Testis (tissue), 3 donors: Measurements from ENCODE around the gene SPIN1. TPM values are rescaled to one million over a fixed set of nuclear protein-coding genes. Genes with fewer than 3 reads are reported as not detected.

ENCODE experiments used
- DNase-seq: peaks from one replicate; pipeline ENCODE4 v3.0.0-alpha.2; 2019
- H3K27ac ChIP-seq, 2 donors: fragments of 200-600 bp; sonication (generic); one replicate each; pipeline ENCODE4 v1.5.1; 2019
- H3K27me3 ChIP-seq: fragments of 200-600 bp; sonication (generic); one replicate; pipeline ENCODE4 v1.5.1; 2019
- H3K36me3 ChIP-seq: fragments of 200-600 bp; sonication (generic); one replicate; pipeline ENCODE4 v1.5.1; 2017; ENCODE audit warnings: low read depth; ENCODE audit errors: missing control alignments
- H3K4me1 ChIP-seq: fragments of 200-600 bp; sonication (generic); one replicate; pipeline ENCODE4 v1.5.1; 2019
- H3K4me3 ChIP-seq, 2 donors: fragments of 200-600 bp; sonication (generic); one replicate each; pipeline ENCODE4 v1.5.1; 2017 to 2019
- H3K9me3 ChIP-seq: fragments of 200-600 bp; sonication (generic); one replicate; pipeline ENCODE4 v1.5.1; 2017
- CTCF ChIP-seq, 3 experiments: fragments of 450-650 bp in 2 of 3; fragments of 200-600 bp in 1 of 3; sonication (generic) in 1 of 3; IDR thresholded peaks; one replicate each; pipeline ENCODE4 v1.5.1; 2016 to 2019; ENCODE audit warnings: antibody characterized with exemption in 3 of 3, mild to moderate bottlenecking in 2 of 3, moderate library complexity in 1 of 3
- POLR2A ChIP-seq: fragments of 450-650 bp; IDR thresholded peaks from one replicate; pipeline ENCODE4 v1.6.1; 2017; ENCODE audit warnings: antibody characterized with exemption, mild to moderate bottlenecking, moderate library complexity
- WGBS, 2 donors: methylation state at CpG; one replicate each; pipeline ENCODE4 v1.1.5; 2018; 5-methylcytosine and 5-hydroxymethylcytosine counted together
- intact Hi-C: fragments of 100-400 bp; cut with DNase I; formaldehyde crosslinking; loops from one replicate; pipeline ENCODE4 v1.15.1; 2023; ENCODE audit warnings: low total_unique reads
- polyA plus RNA-seq: library from polyadenylated mRNA; stranded (reverse); fragments of 350-450 nt; fragmentation: Illumina TruSeq; extraction: RNeasy Lipid Tissue Mini Kit (QIAGEN cat#74804); gene quantifications from one replicate; pipeline ENCODE4 v1.2.3, GENCODE V29; 2014; ENCODE audit warnings: low read depth, low replicate concordance; ENCODE audit not compliant: insufficient read depth
- total RNA-seq, 2 donors: library from RNA; depleted of rRNA; stranded (reverse); fragments of >200 nt; gene quantifications; one replicate each; pipeline ENCODE4 v1.2.3, GENCODE V29; 2016

SPIN1 gene
- total and polyA plus RNA-seq, 3 donors from 2014 or later, result 93.7 to 139 (median 119) TPM

GRCh38 chr9:88446728-88447127 is 58.5 kb downstream of the SPIN1 start:
- Histone ChIP-seq H3K27ac (peak overlapping the region in 1 of 2 donors; percentile 37), H3K4me3 (no peak overlapping the region), H3K27me3 (no peaks in the 10 kb centered on the region), H3K36me3 (no peaks in the 10 kb centered on the region), H3K4me1 (peaks cover 5% of the 10 kb centered on the region), H3K9me3 (no peaks in the 10 kb centered on the region)
- intact Hi-C loops, result no loop called here
- no peak for DNase-seq
- TF ChIP-seq POLR2A, result no peak
- TF ChIP-seq CTCF (IDR thresholded peaks at IDR 0.05), result no peak
- WGBS, 2 donors, result 66 to 70% methylated on average over 2 of the region's 2 CpGs

GRCh38 chr9:88447431-88447830 is 59.2 kb downstream of the SPIN1 start:
- Histone ChIP-seq H3K9me3 (no peaks in the 10 kb centered on the region), H3K36me3 (no peaks in the 10 kb centered on the region), H3K27ac (no peak overlapping the region), H3K4me1 (peaks cover 5% of the 10 kb centered on the region), H3K27me3 (no peaks in the 10 kb centered on the region), H3K4me3 (no peak overlapping the region)
- DNase-seq, result no peak
- TF ChIP-seq POLR2A, result no peak
- no peak for TF ChIP-seq CTCF (IDR thresholded peaks at IDR 0.05)
- 68 to 76% methylated on average over 4 of the region's 4 CpGs for WGBS, 2 donors
- intact Hi-C loops, result no loop called here

- no peak for TF ChIP-seq POLR2A
- no peak for TF ChIP-seq CTCF (IDR thresholded peaks at IDR 0.05)
- intact Hi-C loops, result no loop called here
- Histone ChIP-seq H3K4me1 (peaks cover 5% of the 10 kb centered on the region), H3K27me3 (no peaks in the 10 kb centered on the region), H3K9me3 (no peaks in the 10 kb centered on the region), H3K4me3 (no peak overlapping the region), H3K27ac (no peak overlapping the region), H3K36me3 (no peaks in the 10 kb centered on the region)
- DNase-seq, result no peak
- WGBS, 2 donors, result 97% methylated on average over 5 of the region's 5 CpGs
These were observed 62.9 kb downstream of the SPIN1 start for GRCh38 chr9:88451160-88451559.

- Histone ChIP-seq H3K27ac (peak overlapping the region in 1 of 2 donors; percentile 38), H3K9me3 (no peaks in the 10 kb centered on the region), H3K36me3 (no peaks in the 10 kb centered on the region), H3K4me1 (peaks cover 22% of the 10 kb centered on the region), H3K4me3 (no peak overlapping the region), H3K27me3 (no peaks in the 10 kb centered on the region)
- intact Hi-C loops, result no loop called here
- WGBS, 2 donors, result 47 to 51% methylated on average over 5 of the region's 5 CpGs
- TF ChIP-seq CTCF (IDR thresholded peaks at IDR 0.05) (no peak), POLR2A (no peak)
- no peak for DNase-seq
These were observed 70.6 kb downstream of the SPIN1 start for GRCh38 chr9:88458716-88459465.
